ENCODE results near the gene CELF2. TPM values are rescaled to one million over a fixed set of nuclear protein-coding genes. Genes with fewer than 3 reads are reported as not detected.

CELF2 gene
- total and polyA plus RNA-seq, 4 donors, result 43.3 to 65.6 (median 50.1) TPM

- peaks cover 44% of the 10 kb centered on the region for H3K4me1 ChIP-seq (ENCODE audit: control insufficient read depth, insufficient read depth, low read length)
- no peak overlapping the region for H3K4me3 ChIP-seq (ENCODE audit: low read depth, low read length)
- no peaks in the 10 kb centered on the region for H3K27me3 ChIP-seq (ENCODE audit: control insufficient read depth, insufficient read depth, low read length)
- H3K27ac ChIP-seq (ENCODE audit: low read depth, low read length), result no peak overlapping the region
- H3K9me3 ChIP-seq (ENCODE audit: control insufficient read depth, insufficient read depth, low read length), result no peaks in the 10 kb centered on the region
- no peak for DNase-seq (ENCODE audit: low read depth in 4 of 6, low spot score in 6 of 6)
- 63% methylated on average over 3 of the region's 7 CpGs for WGBS (ENCODE audit: insufficient coverage)
- peaks cover under 1% of the 10 kb centered on the region for H3K36me3 ChIP-seq (ENCODE audit: control insufficient read depth, insufficient read depth, low read length)
Measured at GRCh38 chr10:11212288-11213085, 194.8 kb downstream of the CELF2 start.

- WGBS (ENCODE audit: insufficient coverage), result 67% methylated on average over 1 of the region's 4 CpGs
- DNase-seq (ENCODE audit: low read depth in 4 of 6, low spot score in 6 of 6), result no peak
- no peaks in the 10 kb centered on the region for H3K27me3 ChIP-seq (ENCODE audit: control insufficient read depth, insufficient read depth, low read length)
- H3K4me3 ChIP-seq (ENCODE audit: low read depth, low read length), result no peak overlapping the region
- no peak overlapping the region for H3K27ac ChIP-seq (ENCODE audit: low read depth, low read length)
- no peaks in the 10 kb centered on the region for H3K36me3 ChIP-seq (ENCODE audit: control insufficient read depth, insufficient read depth, low read length)
- H3K9me3 ChIP-seq (ENCODE audit: control insufficient read depth, insufficient read depth, low read length), result no peaks in the 10 kb centered on the region
- H3K4me1 ChIP-seq (ENCODE audit: control insufficient read depth, insufficient read depth, low read length), result peaks cover 40% of the 10 kb centered on the region
Measured at GRCh38 chr10:11213137-11213536, 195.5 kb downstream of the CELF2 start.

GRCh38 chr10:11214407-11214806, 196.7 kb downstream of the CELF2 start:
- DNase-seq (ENCODE audit: low read depth in 4 of 6, low spot score in 6 of 6), result no peak
- 95% methylated on average over 7 of the region's 10 CpGs for WGBS (ENCODE audit: insufficient coverage)
- Histone ChIP-seq H3K36me3 (ENCODE audit: control insufficient read depth, insufficient read depth, low read length) (no peaks in the 10 kb centered on the region), H3K4me3 (ENCODE audit: low read depth, low read length) (no peak overlapping the region), H3K9me3 (ENCODE audit: control insufficient read depth, insufficient read depth, low read length) (no peaks in the 10 kb centered on the region), H3K27me3 (ENCODE audit: control insufficient read depth, insufficient read depth, low read length) (no peaks in the 10 kb centered on the region), H3K4me1 (ENCODE audit: control insufficient read depth, insufficient read depth, low read length) (peaks cover 28% of the 10 kb centered on the region), H3K27ac (ENCODE audit: low read depth, low read length) (no peak overlapping the region)

- no peak for DNase-seq (ENCODE audit: low read depth in 4 of 6, low spot score in 6 of 6)
- 100% methylated on average over 2 of the region's 4 CpGs for WGBS (ENCODE audit: insufficient coverage)
- Histone ChIP-seq H3K4me3 (ENCODE audit: low read depth, low read length) (no peak overlapping the region), H3K27me3 (ENCODE audit: control insufficient read depth, insufficient read depth, low read length) (no peaks in the 10 kb centered on the region), H3K27ac (ENCODE audit: low read depth, low read length) (no peak overlapping the region), H3K36me3 (ENCODE audit: control insufficient read depth, insufficient read depth, low read length) (no peaks in the 10 kb centered on the region), H3K4me1 (ENCODE audit: control insufficient read depth, insufficient read depth, low read length) (peaks cover 20% of the 10 kb centered on the region), H3K9me3 (ENCODE audit: control insufficient read depth, insufficient read depth, low read length) (no peaks in the 10 kb centered on the region)
Measured at GRCh38 chr10:11215471-11215870, 197.8 kb downstream of the CELF2 start.

DNA sequence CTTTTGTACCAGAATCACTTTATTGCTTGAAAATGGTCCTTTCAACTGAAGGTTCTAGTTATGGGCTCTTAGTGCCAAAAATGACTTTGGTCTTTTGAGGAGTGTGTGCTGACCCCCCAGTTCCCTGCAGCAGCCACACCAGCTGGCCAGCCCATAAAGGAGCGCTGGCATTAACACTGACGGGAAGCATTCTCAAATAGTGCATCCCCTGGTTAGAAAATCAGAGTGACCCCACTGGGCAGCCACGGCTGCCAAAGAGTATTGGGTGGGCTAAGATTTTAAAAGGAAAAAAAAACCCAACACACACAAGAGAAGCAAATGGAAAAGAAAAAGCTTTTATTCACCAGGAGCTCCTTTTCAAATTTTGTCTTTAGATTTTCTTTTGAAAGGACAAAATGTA, 199.8 kb downstream of the CELF2 start:
- DNase-seq (ENCODE audit: low read depth in 4 of 6, low spot score in 6 of 6), result peak in 1 of 6 donors; percentile 54
- Histone ChIP-seq H3K27me3 (ENCODE audit: control insufficient read depth, insufficient read depth, low read length) (no peaks in the 10 kb centered on the region), H3K4me3 (ENCODE audit: low read depth, low read length) (no peak overlapping the region), H3K27ac (ENCODE audit: low read depth, low read length) (no peak overlapping the region), H3K9me3 (ENCODE audit: control insufficient read depth, insufficient read depth, low read length) (no peaks in the 10 kb centered on the region), H3K36me3 (ENCODE audit: control insufficient read depth, insufficient read depth, low read length) (no peaks in the 10 kb centered on the region), H3K4me1 (ENCODE audit: control insufficient read depth, insufficient read depth, low read length) (peaks cover 15% of the 10 kb centered on the region)
- WGBS (ENCODE audit: insufficient coverage), result no CpG with 5 or more reads among the region's 3 CpGs

- no peak overlapping the region for H3K27ac ChIP-seq (ENCODE audit: low read depth, low read length)
- no peak for DNase-seq (ENCODE audit: low read depth in 4 of 6, low spot score in 6 of 6)
- no peaks in the 10 kb centered on the region for H3K9me3 ChIP-seq (ENCODE audit: control insufficient read depth, insufficient read depth, low read length)
- no peaks in the 10 kb centered on the region for H3K36me3 ChIP-seq (ENCODE audit: control insufficient read depth, insufficient read depth, low read length)
- H3K4me3 ChIP-seq (ENCODE audit: low read depth, low read length), result no peak overlapping the region
- H3K27me3 ChIP-seq (ENCODE audit: control insufficient read depth, insufficient read depth, low read length), result no peaks in the 10 kb centered on the region
- H3K4me1 ChIP-seq (ENCODE audit: control insufficient read depth, insufficient read depth, low read length), result peaks cover 15% of the 10 kb centered on the region
- WGBS (ENCODE audit: insufficient coverage), result 71% methylated on average over 3 of the region's 5 CpGs
Measured at GRCh38 chr10:11218395-11218794, 200.7 kb downstream of the CELF2 start.

DNA sequence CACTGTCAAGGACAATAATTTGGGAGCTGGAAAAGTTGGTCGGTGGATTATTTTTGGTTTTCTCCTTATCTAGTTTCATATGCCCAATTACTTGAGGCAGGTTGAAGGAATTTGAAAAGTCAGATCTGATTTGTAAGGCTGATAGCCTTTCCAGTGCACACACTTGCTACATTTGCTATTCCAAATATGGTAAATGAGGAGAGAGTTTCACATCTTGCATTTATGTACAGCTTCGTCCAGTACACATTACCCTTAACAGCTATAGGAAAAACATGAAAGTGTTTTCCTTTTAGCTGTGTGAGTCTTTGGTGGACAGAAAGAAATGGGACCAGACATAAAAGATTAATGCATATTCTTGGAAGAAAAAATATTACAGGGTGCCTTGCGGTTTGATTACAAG, 201.8 kb downstream of the CELF2 start:
- no peak overlapping the region for H3K27ac ChIP-seq (ENCODE audit: low read depth, low read length)
- no CpG with 5 or more reads among the region's 3 CpGs for WGBS (ENCODE audit: insufficient coverage)
- H3K36me3 ChIP-seq (ENCODE audit: control insufficient read depth, insufficient read depth, low read length), result no peaks in the 10 kb centered on the region
- H3K4me3 ChIP-seq (ENCODE audit: low read depth, low read length), result no peak overlapping the region
- no peaks in the 10 kb centered on the region for H3K27me3 ChIP-seq (ENCODE audit: control insufficient read depth, insufficient read depth, low read length)
- peaks cover 18% of the 10 kb centered on the region for H3K4me1 ChIP-seq (ENCODE audit: control insufficient read depth, insufficient read depth, low read length)
- no peak for DNase-seq (ENCODE audit: low read depth in 4 of 6, low spot score in 6 of 6)
- H3K9me3 ChIP-seq (ENCODE audit: control insufficient read depth, insufficient read depth, low read length), result no peaks in the 10 kb centered on the region

GRCh38 chr10:11223081-11223480, 205.4 kb downstream of the CELF2 start:
- Histone ChIP-seq H3K4me1 (ENCODE audit: control insufficient read depth, insufficient read depth, low read length) (peaks cover 33% of the 10 kb centered on the region), H3K4me3 (ENCODE audit: low read depth, low read length) (no peak overlapping the region), H3K9me3 (ENCODE audit: control insufficient read depth, insufficient read depth, low read length) (no peaks in the 10 kb centered on the region), H3K27ac (ENCODE audit: low read depth, low read length) (no peak overlapping the region), H3K36me3 (ENCODE audit: control insufficient read depth, insufficient read depth, low read length) (peaks cover 7% of the 10 kb centered on the region), H3K27me3 (ENCODE audit: control insufficient read depth, insufficient read depth, low read length) (no peaks in the 10 kb centered on the region)
- no peak for DNase-seq (ENCODE audit: low read depth in 4 of 6, low spot score in 6 of 6)
- 88% methylated on average over 9 of the region's 9 CpGs for WGBS (ENCODE audit: insufficient coverage)

GRCh38 chr10:11223507-11224140, 206.0 kb downstream of the CELF2 start:
- no peaks in the 10 kb centered on the region for H3K9me3 ChIP-seq (ENCODE audit: control insufficient read depth, insufficient read depth, low read length)
- H3K4me1 ChIP-seq (ENCODE audit: control insufficient read depth, insufficient read depth, low read length), result peaks cover 33% of the 10 kb centered on the region
- H3K27me3 ChIP-seq (ENCODE audit: control insufficient read depth, insufficient read depth, low read length), result no peaks in the 10 kb centered on the region
- H3K36me3 ChIP-seq (ENCODE audit: control insufficient read depth, insufficient read depth, low read length), result peaks cover 7% of the 10 kb centered on the region
- 90% methylated on average over 7 of the region's 9 CpGs for WGBS (ENCODE audit: insufficient coverage)
- H3K4me3 ChIP-seq (ENCODE audit: low read depth, low read length), result no peak overlapping the region
- no peak for DNase-seq (ENCODE audit: low read depth in 4 of 6, low spot score in 6 of 6)
- H3K27ac ChIP-seq (ENCODE audit: low read depth, low read length), result no peak overlapping the region

GRCh38 chr10:11224321-11224720, 206.6 kb downstream of the CELF2 start:
- Histone ChIP-seq H3K27me3 (ENCODE audit: control insufficient read depth, insufficient read depth, low read length) (no peaks in the 10 kb centered on the region), H3K9me3 (ENCODE audit: control insufficient read depth, insufficient read depth, low read length) (no peaks in the 10 kb centered on the region), H3K4me1 (ENCODE audit: control insufficient read depth, insufficient read depth, low read length) (peaks cover 33% of the 10 kb centered on the region), H3K4me3 (ENCODE audit: low read depth, low read length) (no peak overlapping the region), H3K27ac (ENCODE audit: low read depth, low read length) (no peak overlapping the region), H3K36me3 (ENCODE audit: control insufficient read depth, insufficient read depth, low read length) (peaks cover 7% of the 10 kb centered on the region)
- DNase-seq (ENCODE audit: low read depth in 4 of 6, low spot score in 6 of 6), result no peak
- WGBS (ENCODE audit: insufficient coverage), result 88% methylated on average over 5 of the region's 5 CpGs

All from spinal cord (tissue), 10 donors.